ENCODE results near the gene PBX2.
"Not testable (repeated sequence)": the region's sequence is repeated elsewhere in the genome, so short reads cannot be mapped to it uniquely, and the experiment has no call there.

The PBX2 gene

GRCh38 chr6:32148289-32149091 lies 41.5 kb downstream of the PBX2 start:
- no peak for DNase-seq

DNA sequence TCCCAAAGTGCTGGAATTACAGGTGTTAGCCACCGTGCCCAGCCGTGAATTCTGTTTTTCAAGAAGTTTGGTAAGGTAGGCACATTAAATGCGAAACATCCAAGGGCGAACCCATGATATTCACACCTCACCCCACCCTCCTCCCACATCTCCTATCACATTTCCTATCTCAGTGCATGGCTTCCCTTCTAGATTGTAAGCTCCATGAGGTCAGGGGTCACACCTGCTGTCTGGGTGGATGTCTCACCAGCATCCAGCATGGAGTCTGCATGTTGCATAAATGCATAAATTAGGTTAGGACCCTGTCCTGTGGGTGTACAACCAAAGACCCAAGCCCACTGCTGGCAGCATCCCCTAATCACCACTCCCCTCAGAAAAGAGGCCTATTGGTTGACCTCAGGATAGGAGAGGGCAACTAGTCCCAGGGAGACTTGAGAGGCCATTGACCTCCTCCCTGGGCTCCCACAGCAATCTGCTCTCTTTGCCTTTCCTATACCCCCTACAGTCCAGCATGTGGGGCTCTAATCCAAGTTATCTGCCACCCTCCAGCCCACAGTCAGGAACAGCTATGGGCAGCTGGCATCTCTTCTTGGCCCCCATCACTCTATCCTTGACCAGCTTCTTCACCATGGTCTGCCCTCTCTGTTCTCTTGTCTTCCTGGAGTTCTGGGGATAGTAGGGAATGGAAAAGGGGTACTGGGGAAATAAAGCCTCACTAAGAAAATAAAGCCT lies 42.4 kb downstream of the PBX2 start:
- DNase-seq = no peak

GRCh38 chr6:32146687-32147086 lies 43.3 kb downstream of the PBX2 start:
- no peak for DNase-seq

DNA sequence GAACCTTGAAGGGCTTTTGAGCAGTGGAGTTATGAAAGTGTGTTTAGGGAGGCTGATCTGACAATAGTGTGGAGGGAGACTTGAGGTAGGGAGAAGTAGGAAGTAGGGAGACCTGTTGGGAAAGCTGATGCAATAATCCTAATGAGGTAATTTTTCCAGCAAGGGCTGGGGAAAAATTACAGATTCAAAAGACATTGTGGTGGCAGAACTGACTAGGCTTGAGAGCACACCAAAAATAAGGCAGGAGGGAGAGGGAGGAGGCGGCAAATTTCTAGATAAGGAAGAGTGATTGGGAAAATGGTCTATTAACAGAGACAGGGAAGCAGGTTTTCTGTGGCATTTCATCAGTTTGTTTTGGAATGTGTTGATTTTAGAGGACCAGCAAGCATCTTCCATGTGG lies 43.7 kb downstream of the PBX2 start:
- DNase-seq = no peak

DNA sequence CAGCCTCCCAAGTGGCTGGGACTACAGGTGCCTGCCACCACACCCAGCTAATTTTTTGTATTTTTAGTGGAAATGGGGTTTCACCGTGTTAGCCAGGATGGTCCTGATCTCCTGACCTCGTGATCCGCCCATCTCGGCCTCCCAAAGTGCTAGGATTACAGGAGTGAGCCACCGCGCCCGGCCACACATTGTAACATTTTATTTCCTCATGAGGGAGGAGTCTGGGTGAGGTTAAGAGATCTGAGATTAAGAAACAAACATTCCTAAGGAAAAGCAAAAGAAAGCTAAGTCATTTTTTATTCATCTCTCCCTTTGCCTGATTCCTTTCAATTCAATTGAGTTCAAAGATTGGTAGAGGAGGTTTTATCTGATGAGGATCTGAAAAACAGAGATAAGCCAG lies 45.8 kb downstream of the PBX2 start:
- not testable (repeated sequence) for DNase-seq

DNA sequence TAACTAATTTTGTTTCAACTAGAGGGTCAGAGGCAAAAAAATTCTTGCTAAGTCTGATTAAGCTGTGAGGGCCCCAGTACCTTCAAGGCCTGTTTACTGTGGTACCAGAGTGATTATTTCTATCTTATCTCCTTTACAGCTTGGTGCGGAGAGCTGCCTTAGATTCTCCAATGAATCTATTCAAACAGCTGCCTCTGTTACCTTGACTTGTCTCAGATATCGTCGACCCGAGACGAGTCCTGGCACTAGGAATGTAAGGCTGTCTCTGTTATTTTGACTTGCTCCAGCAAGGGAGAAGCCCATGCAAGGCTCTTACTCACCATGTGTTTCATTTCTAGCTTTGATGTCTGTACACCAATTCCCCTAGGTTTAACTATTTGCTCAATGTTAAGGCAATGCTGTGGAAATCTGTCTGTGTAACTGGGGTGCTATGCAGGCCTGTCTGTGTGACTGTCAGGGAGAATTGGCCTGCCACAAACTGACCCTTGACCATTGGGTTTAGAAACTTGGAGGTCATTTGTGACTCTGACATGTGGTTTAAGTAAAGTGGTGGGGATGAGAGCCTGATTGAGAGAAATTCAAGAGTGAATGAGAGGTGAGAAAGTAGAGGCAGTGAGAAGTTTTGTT lies 49.5 kb downstream of the PBX2 start:
- no peak for DNase-seq

GRCh38 chr6:32139590-32139989 lies 50.4 kb downstream of the PBX2 start:
- no peak for DNase-seq

DNA sequence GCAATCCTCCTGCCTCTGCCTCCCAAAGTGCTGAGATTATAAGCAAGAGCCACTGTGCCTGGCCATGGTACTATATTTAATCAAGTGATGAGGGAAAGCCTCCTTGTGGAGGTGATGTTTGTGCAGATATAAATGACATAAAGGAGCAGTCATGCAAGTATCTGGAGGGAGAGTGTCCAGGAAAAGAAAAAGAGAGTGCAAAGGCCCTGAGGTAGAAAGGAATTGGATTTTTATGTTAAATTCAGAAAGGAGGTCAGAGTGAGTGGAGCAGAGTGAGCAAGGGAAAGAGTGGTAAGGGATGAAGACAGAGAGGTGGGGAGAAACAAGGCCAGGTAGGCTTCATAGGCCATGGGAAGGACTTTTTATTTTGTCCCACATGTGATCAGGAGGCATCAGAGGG lies 52.5 kb downstream of the PBX2 start:
- no peak for DNase-seq
